Nephron (organoid): Measurements from ENCODE around the gene DLGAP1.

Experiments
- H3K27ac Mint-ChIP-seq, 3 experiments: 2 replicates each; pipeline ENCODE4 v1.8.0; 2020; ENCODE audit warnings: mixed read lengths in 3 of 3, mild to moderate bottlenecking in 2 of 3, moderate library complexity in 1 of 3
- H3K27me3 Mint-ChIP-seq: 2 replicates; pipeline ENCODE4 v1.8.0; 2021; ENCODE audit warnings: low read depth, mild to moderate bottlenecking, moderate library complexity, mixed read lengths
- H3K36me3 Mint-ChIP-seq: 2 replicates; pipeline ENCODE4 v1.8.0; 2020; ENCODE audit warnings: low read depth, mixed read lengths
- H3K4me1 Mint-ChIP-seq: 2 replicates; pipeline ENCODE4 v1.8.0; 2020; ENCODE audit warnings: mixed read lengths
- H3K4me3 Mint-ChIP-seq, 3 experiments: 2 replicates each; pipeline ENCODE4 v1.8.0; 2020; ENCODE audit warnings: mild to moderate bottlenecking in 3 of 3, mixed read lengths in 3 of 3, moderate library complexity in 2 of 3
- H3K9me3 Mint-ChIP-seq: 2 replicates; pipeline ENCODE4 v1.8.0; 2020; ENCODE audit warnings: mixed read lengths
- TF ChIP-seq, protein P1 (sequence below), 3 experiments: fragments of 200-600 bp; sonication (generic); IDR thresholded peaks; one replicate each; pipeline ENCODE4 v1.5.0; 2021; ENCODE audit warnings: antibody characterized with exemption in 3 of 3; ENCODE audit not compliant: unreplicated experiment in 3 of 3

DLGAP1 gene

GRCh38 chr18:3649633-3650426 lies 805.3 kb downstream of the DLGAP1 start:
- Mint-ChIP-seq H3K9me3 (peaks cover 2% of the 10 kb centered on the region), H3K27me3 (peaks cover 4% of the 10 kb centered on the region)

GRCh38 chr18:3649135-3649632 lies 805.9 kb downstream of the DLGAP1 start:
- Mint-ChIP-seq H3K9me3 (peaks cover 2% of the 10 kb centered on the region), H3K4me3 (peak overlapping the region in 2 of 3 experiments; percentile 17 to 37), H3K27ac (peak overlapping the region; percentile 15 to 83 (median 40)), H3K4me1 (peaks cover 26% of the 10 kb centered on the region), H3K36me3 (no peaks in the 10 kb centered on the region), H3K27me3 (peaks cover 4% of the 10 kb centered on the region)
- TF ChIP-seq, protein P1, sequence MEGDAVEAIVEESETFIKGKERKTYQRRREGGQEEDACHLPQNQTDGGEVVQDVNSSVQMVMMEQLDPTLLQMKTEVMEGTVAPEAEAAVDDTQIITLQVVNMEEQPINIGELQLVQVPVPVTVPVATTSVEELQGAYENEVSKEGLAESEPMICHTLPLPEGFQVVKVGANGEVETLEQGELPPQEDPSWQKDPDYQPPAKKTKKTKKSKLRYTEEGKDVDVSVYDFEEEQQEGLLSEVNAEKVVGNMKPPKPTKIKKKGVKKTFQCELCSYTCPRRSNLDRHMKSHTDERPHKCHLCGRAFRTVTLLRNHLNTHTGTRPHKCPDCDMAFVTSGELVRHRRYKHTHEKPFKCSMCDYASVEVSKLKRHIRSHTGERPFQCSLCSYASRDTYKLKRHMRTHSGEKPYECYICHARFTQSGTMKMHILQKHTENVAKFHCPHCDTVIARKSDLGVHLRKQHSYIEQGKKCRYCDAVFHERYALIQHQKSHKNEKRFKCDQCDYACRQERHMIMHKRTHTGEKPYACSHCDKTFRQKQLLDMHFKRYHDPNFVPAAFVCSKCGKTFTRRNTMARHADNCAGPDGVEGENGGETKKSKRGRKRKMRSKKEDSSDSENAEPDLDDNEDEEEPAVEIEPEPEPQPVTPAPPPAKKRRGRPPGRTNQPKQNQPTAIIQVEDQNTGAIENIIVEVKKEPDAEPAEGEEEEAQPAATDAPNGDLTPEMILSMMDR (IDR thresholded peaks at IDR 0.05; ENCODE audit: unreplicated experiment in 3 of 3) = no peak

More at GRCh38 chr18:3649633-3650426, 805.3 kb downstream of the DLGAP1 start:
- TF ChIP-seq, protein P1 (IDR thresholded peaks at IDR 0.05; ENCODE audit: unreplicated experiment in 3 of 3) = no peak
- peak overlapping the region in 2 of 3 experiments; percentile 1 to 17 for H3K4me3 Mint-ChIP-seq
- H3K4me1 Mint-ChIP-seq = peaks cover 32% of the 10 kb centered on the region
- peak overlapping the region in 2 of 3 experiments; percentile 40 to 83 for H3K27ac Mint-ChIP-seq
- no peaks in the 10 kb centered on the region for H3K36me3 Mint-ChIP-seq

- Mint-ChIP-seq H3K27ac (peak overlapping the region in 2 of 3 experiments; percentile 33 to 83), H3K36me3 (no peaks in the 10 kb centered on the region), H3K4me3 (no peak overlapping the region)
Observed at GRCh38 chr18:3648641-3649040, 806.5 kb downstream of the DLGAP1 start.

GRCh38 chr18:3648200-3648599 lies 806.9 kb downstream of the DLGAP1 start:
- peaks cover 2% of the 10 kb centered on the region for H3K9me3 Mint-ChIP-seq
- TF ChIP-seq, protein P1 (IDR thresholded peaks at IDR 0.05; ENCODE audit: unreplicated experiment in 3 of 3) = no peak
- H3K27ac Mint-ChIP-seq = peak overlapping the region in 2 of 3 experiments; percentile 33 to 83
- H3K4me3 Mint-ChIP-seq = no peak overlapping the region
- peaks cover 20% of the 10 kb centered on the region for H3K4me1 Mint-ChIP-seq
- H3K27me3 Mint-ChIP-seq = peaks cover 4% of the 10 kb centered on the region
- H3K36me3 Mint-ChIP-seq = no peaks in the 10 kb centered on the region

More at GRCh38 chr18:3648641-3649040, 806.5 kb downstream of the DLGAP1 start:
- peaks cover 20% of the 10 kb centered on the region for H3K4me1 Mint-ChIP-seq
- H3K27me3 Mint-ChIP-seq = peaks cover 4% of the 10 kb centered on the region
- H3K9me3 Mint-ChIP-seq = peaks cover 2% of the 10 kb centered on the region
- TF ChIP-seq, protein P1 (IDR thresholded peaks at IDR 0.05; ENCODE audit: unreplicated experiment in 3 of 3) = no peak

GRCh38 chr18:3647636-3648035 lies 807.5 kb downstream of the DLGAP1 start:
- no peaks in the 10 kb centered on the region for H3K36me3 Mint-ChIP-seq
- H3K27ac Mint-ChIP-seq = no peak overlapping the region
- peaks cover 15% of the 10 kb centered on the region for H3K4me1 Mint-ChIP-seq
- peaks cover 2% of the 10 kb centered on the region for H3K9me3 Mint-ChIP-seq
- TF ChIP-seq, protein P1 (IDR thresholded peaks at IDR 0.05; ENCODE audit: unreplicated experiment in 3 of 3) = no peak
- H3K27me3 Mint-ChIP-seq = peaks cover 4% of the 10 kb centered on the region
- H3K4me3 Mint-ChIP-seq = no peak overlapping the region
